Stimulated activated CD8-positive, alpha-beta memory T cell treated with anti-CD3 and anti-CD28 coated beads, Interleukin-7, amount 100 ng/mL, for 1 hour (primary cell): ENCODE data around the gene PRR29.
A peak's percentile ranks its signal among the peaks of the same experiment; 100 is the strongest.

ENCODE experiments used
- DNase-seq, 2 donors: peaks; one replicate each; pipeline ENCODE4 v3.0.0-alpha.2; 2020; ENCODE audit warnings: low read depth in 2 of 2

PRR29 gene

GRCh38 chr17:63998050-63998720, at the start of gene PRR29:
Gene PRR29 (plus strand): TSS chr17:63998351. CDS start chr17:63998365, 14 bp downstream.
- peak; percentile 47 to 48 for DNase-seq

- DNase-seq = no peak
These were observed 49.6 kb upstream of the PRR29 start for GRCh38 chr17:63948521-63948920.

- no peak for DNase-seq
These were observed 48.4 kb upstream of the PRR29 start for GRCh38 chr17:63949576-63950250.

- DNase-seq = no peak
These were observed 46.9 kb upstream of the PRR29 start for GRCh38 chr17:63950940-63951907.

GRCh38 chr17:63954402-63955063, 43.6 kb upstream of the PRR29 start:
- no peak for DNase-seq

GRCh38 chr17:63955232-63955631, 42.9 kb upstream of the PRR29 start:
- no peak for DNase-seq

GRCh38 chr17:63955791-63956190, 42.4 kb upstream of the PRR29 start:
- no peak for DNase-seq

GRCh38 chr17:63956296-63956920, 41.7 kb upstream of the PRR29 start:
- DNase-seq = no peak

GRCh38 chr17:63960006-63960405, 38.1 kb upstream of the PRR29 start:
- DNase-seq = no peak

- DNase-seq = no peak
These were observed 37.7 kb upstream of the PRR29 start for GRCh38 chr17:63960430-63960829.

- no peak for DNase-seq
These were observed 36.6 kb upstream of the PRR29 start for GRCh38 chr17:63961355-63962212.

- no peak for DNase-seq
These were observed 35.8 kb upstream of the PRR29 start for GRCh38 chr17:63962298-63962744.

- no peak for DNase-seq
These were observed 35.0 kb upstream of the PRR29 start for GRCh38 chr17:63963123-63963522.

GRCh38 chr17:63966646-63967264, 31.4 kb upstream of the PRR29 start:
- no peak for DNase-seq

- DNase-seq = no peak
These were observed 30.2 kb upstream of the PRR29 start for GRCh38 chr17:63967953-63968352.

- DNase-seq = no peak
These were observed 28.9 kb upstream of the PRR29 start for GRCh38 chr17:63969278-63969677.

- no peak for DNase-seq
These were observed 25.4 kb upstream of the PRR29 start, which contains the start of gene SCN4A for GRCh38 chr17:63972796-63973195. Gene SCN4A (minus strand): TSS chr17:63972918. CDS start chr17:63972841, 77 bp downstream.

GRCh38 chr17:63973247-63973646, 24.9 kb upstream of the PRR29 start:
- DNase-seq = no peak

- no peak for DNase-seq
These were observed 24.1 kb upstream of the PRR29 start for GRCh38 chr17:63973930-63974593.
